PC-3 (cell line): ENCODE measurements around the gene LRSAM1. TPM values are rescaled to one million over a fixed set of nuclear protein-coding genes. Genes with fewer than 3 reads are reported as not detected.

Experiments
- ATAC-seq: fragments of 200-7000 bp; cut with Tn5 transposase; 2 replicates; pipeline ENCODE4 v1.9.1; 2020; ENCODE audit warnings: mild to moderate bottlenecking, moderate library complexity
- BruUV-seq: library from RNA; stranded (reverse); fragments of 400-500 nt; replicated peaks from 2 replicates; lab custom pipeline; 2021; lab: Mats Ljungman, UMichigan
- CTCF ChIA-PET: fragments of 300-600 bp; sonication (Branson Sonifier 250); formaldehyde crosslinking; loops from one replicate; lab custom pipeline; 2022; ENCODE audit warnings: antibody characterized with exemption; lab: Charles Lee
- POLR2A ChIA-PET: fragments of 300-600 bp; sonication (Branson Sonifier 250); formaldehyde crosslinking; loops from one replicate; lab custom pipeline; 2022; ENCODE audit warnings: antibody characterized with exemption; ENCODE audit not compliant: unreplicated experiment; lab: Charles Lee
- DNase-seq: peaks from one replicate; pipeline ENCODE4 v3.0.0-alpha.2; 2015
- H2AFZ ChIP-seq: fragments of 300-600 bp; sonication (generic); 2 replicates; pipeline ENCODE4 v1.6.0; 2016; ENCODE audit warnings: antibody characterized with exemption, low read length
- H3F3A ChIP-seq: fragments of 300-600 bp; sonication (generic); one replicate; pipeline ENCODE4 v1.6.0; 2017; ENCODE audit warnings: antibody characterized with exemption, low read length, control low read depth, mild to moderate bottlenecking; ENCODE audit not compliant: unreplicated experiment
- H3K27ac ChIP-seq: fragments of 300-600 bp; sonication (generic); 2 replicates; pipeline ENCODE4 v1.5.1; 2016; ENCODE audit warnings: mild to moderate bottlenecking, low read length
- H3K27me3 ChIP-seq: fragments of 300-600 bp; sonication (generic); 2 replicates; pipeline ENCODE4 v1.6.1; 2016; ENCODE audit warnings: low read length, mixed read lengths
- H3K36me3 ChIP-seq: fragments of 300-600 bp; sonication (generic); 2 replicates; pipeline ENCODE4 v1.6.1; 2016; ENCODE audit warnings: low read depth, mixed run types, low read length, mixed read lengths
- H3K4me1 ChIP-seq: fragments of 300-600 bp; sonication (generic); 2 replicates; pipeline ENCODE4 v1.5.1; 2016; ENCODE audit warnings: low read length; ENCODE audit not compliant: insufficient read depth
- H3K4me2 ChIP-seq: fragments of 300-600 bp; sonication (generic); 2 replicates; pipeline ENCODE4 v1.6.0; 2016; ENCODE audit warnings: low read length
- H3K4me3 ChIP-seq: fragments of 300-600 bp; sonication (generic); 2 replicates; pipeline ENCODE4 v1.5.1; 2016; ENCODE audit warnings: mild to moderate bottlenecking, low read length, mixed read lengths
- H3K79me2 ChIP-seq: fragments of 300-600 bp; sonication (generic); 2 replicates; pipeline ENCODE4 v1.6.1; 2017; ENCODE audit warnings: low read length, mixed read lengths
- H3K9ac ChIP-seq: fragments of 300-600 bp; sonication (generic); 2 replicates; pipeline ENCODE4 v1.6.0; 2016; ENCODE audit warnings: mild to moderate bottlenecking, low read length
- H3K9me2 ChIP-seq: fragments of 300-600 bp; sonication (generic); replicated peaks from 2 replicates; pipeline ENCODE4 v1.6.1; 2016; ENCODE audit warnings: mixed run types, low read length, mixed read lengths
- H3K9me3 ChIP-seq: fragments of 300-600 bp; sonication (generic); 2 replicates; pipeline ENCODE4 v1.6.1; 2016; ENCODE audit warnings: low read length, mixed read lengths
- H4K20me1 ChIP-seq: fragments of 300-600 bp; sonication (generic); 2 replicates; pipeline ENCODE4 v1.6.1; 2016; ENCODE audit warnings: low read length, mixed read lengths
- EZH2 ChIP-seq: fragments of 300-600 bp; sonication (generic); IDR thresholded peaks from one replicate; pipeline ENCODE4 v1.6.1; 2017; ENCODE audit warnings: antibody characterized with exemption, mild to moderate bottlenecking, low read length; ENCODE audit not compliant: unreplicated experiment
- EZH2phosphoT487 ChIP-seq: fragments of 300-600 bp; sonication (generic); IDR thresholded peaks from 2 replicates; pipeline ENCODE4 v1.6.1; 2018; ENCODE audit warnings: mild to moderate bottlenecking, antibody characterized with exemption, low read length, borderline replicate concordance
- intact Hi-C: fragments of 100-400 bp; cut with micrococcal nuclease; formaldehyde crosslinking; loops from 2 replicates; pipeline ENCODE4 v1.9.0; 2023
- total RNA-seq: library from RNA; depleted of rRNA; stranded (reverse); fragments of >200 nt; gene quantifications from 2 replicates; pipeline ENCODE4 v1.2.3, GENCODE V29; 2014
- TF ChIP-seq, protein P1 (sequence below): fragments of 300-600 bp; sonication (generic); conservative IDR thresholded peaks from 2 replicates; pipeline ENCODE4 v1.5.1; 2017; ENCODE audit warnings: antibody characterized with exemption, low read depth, mild to moderate bottlenecking, low read length

Gene LRSAM1
- total RNA-seq, 1 experiment from 2014 or later, result 9.6 TPM

DNA sequence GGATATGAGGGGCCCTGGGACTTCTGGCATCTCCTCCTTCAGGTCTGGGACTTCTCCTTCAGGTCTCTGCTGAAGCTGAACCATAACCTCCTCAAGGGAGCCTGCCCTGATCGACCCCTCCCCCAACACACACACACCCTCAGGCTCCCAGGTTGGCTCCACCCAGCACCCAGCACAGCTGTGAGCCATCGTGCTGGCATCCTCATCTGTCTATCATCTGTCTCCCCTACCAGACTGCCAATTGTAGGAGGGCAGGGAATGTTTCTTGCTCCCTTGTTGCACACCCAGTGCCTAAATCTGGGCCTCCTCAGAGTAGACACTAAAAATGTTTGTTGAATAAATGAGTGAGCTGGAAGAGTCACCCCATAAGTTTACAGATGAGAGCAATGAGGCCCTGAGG, 71.4 kb downstream of the LRSAM1 start:
- peak; percentile 74 for DNase-seq
- Histone ChIP-seq H3K27ac (peak overlapping the region; percentile 89), H3K9ac (peak overlapping the region; percentile 40), H3K27me3 (no peaks in the 10 kb centered on the region), H3K4me3 (no peak overlapping the region), H3K9me3 (no peaks in the 10 kb centered on the region), H3K4me2 (peak overlapping the region; percentile 53; the same call in 1 of the 2 replicates), H3K9me2 (no peaks in the 10 kb centered on the region), H3K79me2 (peaks cover 21% of the 10 kb centered on the region; the same call in 1 of the 2 replicates), H3K4me1 (peaks cover 45% of the 10 kb centered on the region), H3K36me3 (peaks cover 50% of the 10 kb centered on the region), H2AFZ (no peak overlapping the region), H4K20me1 (no peaks in the 10 kb centered on the region), H3F3A (peaks cover 3% of the 10 kb centered on the region)
- no peak for TF ChIP-seq EZH2
- TF ChIP-seq EZH2phosphoT487, result no peak
- TF ChIP-seq, protein P1, sequence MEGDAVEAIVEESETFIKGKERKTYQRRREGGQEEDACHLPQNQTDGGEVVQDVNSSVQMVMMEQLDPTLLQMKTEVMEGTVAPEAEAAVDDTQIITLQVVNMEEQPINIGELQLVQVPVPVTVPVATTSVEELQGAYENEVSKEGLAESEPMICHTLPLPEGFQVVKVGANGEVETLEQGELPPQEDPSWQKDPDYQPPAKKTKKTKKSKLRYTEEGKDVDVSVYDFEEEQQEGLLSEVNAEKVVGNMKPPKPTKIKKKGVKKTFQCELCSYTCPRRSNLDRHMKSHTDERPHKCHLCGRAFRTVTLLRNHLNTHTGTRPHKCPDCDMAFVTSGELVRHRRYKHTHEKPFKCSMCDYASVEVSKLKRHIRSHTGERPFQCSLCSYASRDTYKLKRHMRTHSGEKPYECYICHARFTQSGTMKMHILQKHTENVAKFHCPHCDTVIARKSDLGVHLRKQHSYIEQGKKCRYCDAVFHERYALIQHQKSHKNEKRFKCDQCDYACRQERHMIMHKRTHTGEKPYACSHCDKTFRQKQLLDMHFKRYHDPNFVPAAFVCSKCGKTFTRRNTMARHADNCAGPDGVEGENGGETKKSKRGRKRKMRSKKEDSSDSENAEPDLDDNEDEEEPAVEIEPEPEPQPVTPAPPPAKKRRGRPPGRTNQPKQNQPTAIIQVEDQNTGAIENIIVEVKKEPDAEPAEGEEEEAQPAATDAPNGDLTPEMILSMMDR, result no peak
- peak; percentile 48 for ATAC-seq
- ChIA-PET CTCF (interaction anchor here (0.5 kb wide), 1 partner anchor 50 kb away, joined by 9 read pairs; no protein-coding TSS in a partner anchor), POLR2A (no interaction called here)
- no TSS peak for BruUV-seq
- intact Hi-C loops, result no loop called here

GRCh38 chr9:127523312-127523851, 72.1 kb downstream of the LRSAM1 start:
- no TSS peak for BruUV-seq
- peak; percentile 49 for DNase-seq
- intact Hi-C loops, result no loop called here

GRCh38 chr9:127524373-127524772, 73.1 kb downstream of the LRSAM1 start:
- peaks cover 11% of the 10 kb centered on the region; the same call in 1 of the 2 replicates for H3K79me2 ChIP-seq
- H3K4me1 ChIP-seq, result peaks cover 36% of the 10 kb centered on the region
- no peaks in the 10 kb centered on the region for H3K9me3 ChIP-seq
- DNase-seq (no peak), ATAC-seq (no peak)
- H2AFZ ChIP-seq, result no peak overlapping the region
- no peaks in the 10 kb centered on the region for H4K20me1 ChIP-seq
- H3K4me2 ChIP-seq, result no peak overlapping the region
- ChIA-PET CTCF (no interaction called here), POLR2A (no interaction called here)
- TF ChIP-seq EZH2phosphoT487 (no peak), EZH2 (no peak)
- TF ChIP-seq, protein P1, result no peak
- H3K27me3 ChIP-seq, result no peaks in the 10 kb centered on the region
- H3F3A ChIP-seq, result peaks cover 3% of the 10 kb centered on the region
- H3K9me2 ChIP-seq, result no peaks in the 10 kb centered on the region
- no peak overlapping the region for H3K27ac ChIP-seq
- no TSS peak for BruUV-seq
- no peak overlapping the region for H3K9ac ChIP-seq
- no peak overlapping the region for H3K4me3 ChIP-seq
- intact Hi-C loops, result no loop called here
- H3K36me3 ChIP-seq, result peaks cover 42% of the 10 kb centered on the region

More at GRCh38 chr9:127523312-127523851, 72.1 kb downstream of the LRSAM1 start:
- no peak for TF ChIP-seq EZH2phosphoT487
- TF ChIP-seq, protein P1, result peak; percentile 65
- POLR2A ChIA-PET, result no interaction called here
- no peak for ATAC-seq
- Histone ChIP-seq H3K4me1 (peaks cover 44% of the 10 kb centered on the region), H3K27ac (no peak overlapping the region), H3K36me3 (peaks cover 44% of the 10 kb centered on the region), H3K27me3 (no peaks in the 10 kb centered on the region), H3K9me3 (no peaks in the 10 kb centered on the region), H3K4me3 (no peak overlapping the region), H2AFZ (no peak overlapping the region), H3K9me2 (no peaks in the 10 kb centered on the region), H3K79me2 (peaks cover 15% of the 10 kb centered on the region; the same call in 1 of the 2 replicates), H3K4me2 (no peak overlapping the region), H4K20me1 (no peaks in the 10 kb centered on the region), H3F3A (peaks cover 3% of the 10 kb centered on the region), H3K9ac (no peak overlapping the region)
- CTCF ChIA-PET, result no interaction called here
